Breast epithelium (tissue), 4 donors: Measurements from ENCODE around the gene CCNYL1. TPM values are rescaled to one million over a fixed set of nuclear protein-coding genes. Genes with fewer than 3 reads are reported as not detected.

Experiments used
- DNase-seq, 2 donors: peaks; one replicate each; pipeline ENCODE4 v3.0.0-alpha.2; 2019; ENCODE audit warnings: low spot score in 2 of 2
- H3K27ac ChIP-seq, 2 donors: fragments of 200-600 bp; sonication (generic) in 1 of 2; one replicate each; pipeline ENCODE4 v1.5.1; 2016 to 2019; ENCODE audit warnings: mild to moderate bottlenecking in 1 of 2
- H3K27me3 ChIP-seq, 2 donors: fragments of 200-600 bp; sonication (generic) in 1 of 2; one replicate each; pipeline versions ENCODE4 v1.5.1 to v1.6.0; 2017 to 2019; ENCODE audit warnings: control low read depth in 1 of 2, mild to moderate bottlenecking in 1 of 2
- H3K36me3 ChIP-seq: fragments of 200-600 bp; one replicate; pipeline ENCODE4 v1.5.1; 2019
- H3K4me1 ChIP-seq, 2 donors: fragments of 200-600 bp; sonication (generic); one replicate each; pipeline ENCODE4 v1.5.1; 2016 to 2019; ENCODE audit warnings: control low read depth in 1 of 2
- H3K4me3 ChIP-seq, 3 donors: fragments of 200-600 bp; sonication (generic); 1 replicate in 2 of 3; 2 replicates in 1 of 3; pipeline ENCODE4 v1.5.1; 2016 to 2019; ENCODE audit warnings: mild to moderate bottlenecking in 3 of 3, moderate library complexity in 2 of 3
- H3K9me3 ChIP-seq, 2 donors: fragments of 200-600 bp; sonication (generic) in 1 of 2; one replicate each; pipeline ENCODE4 v1.5.1; 2016 to 2019; ENCODE audit warnings: control low read depth in 1 of 2
- POLR2A ChIP-seq: fragments of 450-650 bp; IDR thresholded peaks from one replicate; pipeline ENCODE4 v1.6.1; 2016; ENCODE audit warnings: antibody characterized with exemption, mild to moderate bottlenecking, moderate library complexity
- POLR2AphosphoS5 ChIP-seq, 3 donors: sonication (generic); formaldehyde crosslinking; IDR thresholded peaks; one replicate each; pipeline ENCODE4 v1.6.1; 2017; ENCODE audit warnings: antibody characterized with exemption in 3 of 3
- intact Hi-C: fragments of 100-400 bp; cut with DNase I; formaldehyde crosslinking; loops from one replicate; pipeline ENCODE4 v1.15.1; 2023; ENCODE audit warnings: low total_unique reads
- total RNA-seq, 3 donors: library from RNA; depleted of rRNA; stranded (reverse); fragments of >200 nt; gene quantifications; one replicate each; pipeline ENCODE4 v1.1.0, GENCODE V29; 2016
- TF ChIP-seq, protein P1 (sequence below), 3 donors: fragments of 450-650 bp; IDR thresholded peaks; one replicate each; pipeline ENCODE4 v1.5.1; 2016 to 2017; ENCODE audit warnings: antibody characterized with exemption in 3 of 3, mild to moderate bottlenecking in 3 of 3, moderate library complexity in 3 of 3

Gene CCNYL1
- total RNA-seq, 3 donors from 2014 or later, result 10.0 to 17.4 (median 11.8) TPM

DNA sequence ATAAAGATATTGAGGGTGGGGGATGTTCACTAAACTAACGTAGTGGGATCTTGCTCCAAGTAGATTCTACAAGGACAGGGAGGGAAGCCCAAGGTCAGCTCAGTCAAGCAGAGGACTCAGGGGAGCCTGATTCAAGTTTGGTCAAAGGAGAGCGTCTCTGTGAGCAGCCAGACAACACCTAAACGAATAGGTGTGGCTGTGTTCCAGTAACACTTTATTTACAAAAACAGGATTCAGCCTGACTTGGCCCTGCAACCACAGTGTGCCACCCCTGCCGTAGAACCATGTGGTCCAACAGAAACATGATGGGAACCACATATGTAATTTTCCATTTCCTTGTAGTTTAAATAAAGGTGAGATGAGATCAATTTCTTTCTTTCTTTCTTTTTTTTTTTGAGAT, 76.4 kb downstream of the CCNYL1 start:
- Histone ChIP-seq H3K36me3 (no peaks in the 10 kb centered on the region), H3K4me3 (no peak overlapping the region)

DNA sequence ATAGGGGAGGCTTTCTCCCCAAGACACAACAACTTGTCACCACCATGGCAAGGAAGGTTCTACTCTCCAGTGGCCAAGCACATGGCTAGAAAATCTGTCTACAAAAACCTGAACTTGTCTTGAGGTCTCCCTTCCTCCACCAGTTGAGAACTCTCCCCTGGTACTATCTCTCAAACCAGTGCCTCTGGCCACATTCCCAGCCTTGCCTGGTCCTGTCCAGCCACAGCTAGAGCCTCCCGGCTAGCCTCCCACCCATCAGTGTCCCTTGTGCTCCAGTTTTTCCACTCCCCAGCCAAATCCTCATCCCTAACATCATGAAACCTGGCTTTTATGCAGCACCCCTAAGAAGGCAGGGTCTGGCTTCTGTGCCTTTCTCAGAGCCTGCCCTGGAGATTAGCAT, 79.5 kb downstream of the CCNYL1 start:
- H3K27ac ChIP-seq, result no peak overlapping the region
- intact Hi-C loops, result no loop called here

More for the DNA sequence above, 76.4 kb downstream of the CCNYL1 start:
- Histone ChIP-seq H3K27ac (no peak overlapping the region), H3K9me3 (no peaks in the 10 kb centered on the region), H3K4me1 (no peaks in the 10 kb centered on the region), H3K27me3 (no peaks in the 10 kb centered on the region)
- intact Hi-C loops, result no loop called here
- TF ChIP-seq POLR2A (no peak), POLR2AphosphoS5 (IDR thresholded peaks at IDR 0.05) (no peak)
- TF ChIP-seq, protein P1, sequence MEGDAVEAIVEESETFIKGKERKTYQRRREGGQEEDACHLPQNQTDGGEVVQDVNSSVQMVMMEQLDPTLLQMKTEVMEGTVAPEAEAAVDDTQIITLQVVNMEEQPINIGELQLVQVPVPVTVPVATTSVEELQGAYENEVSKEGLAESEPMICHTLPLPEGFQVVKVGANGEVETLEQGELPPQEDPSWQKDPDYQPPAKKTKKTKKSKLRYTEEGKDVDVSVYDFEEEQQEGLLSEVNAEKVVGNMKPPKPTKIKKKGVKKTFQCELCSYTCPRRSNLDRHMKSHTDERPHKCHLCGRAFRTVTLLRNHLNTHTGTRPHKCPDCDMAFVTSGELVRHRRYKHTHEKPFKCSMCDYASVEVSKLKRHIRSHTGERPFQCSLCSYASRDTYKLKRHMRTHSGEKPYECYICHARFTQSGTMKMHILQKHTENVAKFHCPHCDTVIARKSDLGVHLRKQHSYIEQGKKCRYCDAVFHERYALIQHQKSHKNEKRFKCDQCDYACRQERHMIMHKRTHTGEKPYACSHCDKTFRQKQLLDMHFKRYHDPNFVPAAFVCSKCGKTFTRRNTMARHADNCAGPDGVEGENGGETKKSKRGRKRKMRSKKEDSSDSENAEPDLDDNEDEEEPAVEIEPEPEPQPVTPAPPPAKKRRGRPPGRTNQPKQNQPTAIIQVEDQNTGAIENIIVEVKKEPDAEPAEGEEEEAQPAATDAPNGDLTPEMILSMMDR (IDR thresholded peaks at IDR 0.05), result no peak
- no peak for DNase-seq

GRCh38 chr2:207791579-207792243, 80.3 kb downstream of the CCNYL1 start:
- Histone ChIP-seq H3K27ac (no peak overlapping the region), H3K4me1 (no peaks in the 10 kb centered on the region), H3K27me3 (no peaks in the 10 kb centered on the region), H3K36me3 (no peaks in the 10 kb centered on the region), H3K4me3 (no peak overlapping the region), H3K9me3 (no peaks in the 10 kb centered on the region)
- intact Hi-C loops, result no loop called here
- no peak for DNase-seq
- TF ChIP-seq, protein P1 (IDR thresholded peaks at IDR 0.05), result no peak

More for the DNA sequence above, 79.5 kb downstream of the CCNYL1 start:
- no peaks in the 10 kb centered on the region for H3K9me3 ChIP-seq
- DNase-seq, result no peak
- H3K36me3 ChIP-seq, result no peaks in the 10 kb centered on the region
- H3K27me3 ChIP-seq, result no peaks in the 10 kb centered on the region
- no peaks in the 10 kb centered on the region for H3K4me1 ChIP-seq
- H3K4me3 ChIP-seq, result no peak overlapping the region
- TF ChIP-seq, protein P1 (IDR thresholded peaks at IDR 0.05), result no peak
- TF ChIP-seq POLR2AphosphoS5 (IDR thresholded peaks at IDR 0.05), result no peak
- no peak for TF ChIP-seq POLR2A

- intact Hi-C loops, result no loop called here
- no peaks in the 10 kb centered on the region for H3K9me3 ChIP-seq
- DNase-seq, result no peak
- H3K27me3 ChIP-seq, result no peaks in the 10 kb centered on the region
- H3K36me3 ChIP-seq, result no peaks in the 10 kb centered on the region
- no peak overlapping the region for H3K4me3 ChIP-seq
- no peak for TF ChIP-seq POLR2AphosphoS5 (IDR thresholded peaks at IDR 0.05)
- no peak for TF ChIP-seq POLR2A
- TF ChIP-seq, protein P1 (IDR thresholded peaks at IDR 0.05), result no peak
- H3K27ac ChIP-seq, result no peak overlapping the region
- no peaks in the 10 kb centered on the region for H3K4me1 ChIP-seq
Observed at GRCh38 chr2:207792244-207792785, 80.9 kb downstream of the CCNYL1 start.

GRCh38 chr2:207796585-207797350, 85.3 kb downstream of the CCNYL1 start:
- DNase-seq, result no peak
- intact Hi-C loops, result no loop called here
- no peaks in the 10 kb centered on the region for H3K9me3 ChIP-seq
- no peaks in the 10 kb centered on the region for H3K27me3 ChIP-seq
- H3K27ac ChIP-seq, result no peak overlapping the region
- no peaks in the 10 kb centered on the region for H3K4me1 ChIP-seq
- TF ChIP-seq POLR2AphosphoS5 (IDR thresholded peaks at IDR 0.05) (no peak), POLR2A (no peak)
- TF ChIP-seq, protein P1 (IDR thresholded peaks at IDR 0.05), result no peak
- H3K36me3 ChIP-seq, result no peaks in the 10 kb centered on the region
- no peak overlapping the region for H3K4me3 ChIP-seq
